MM.1S (cell line): ENCODE data around the gene LDLRAD3.

Experiments used
- DNase-seq: peaks from one replicate; pipeline ENCODE4 v3.0.0-alpha.2; 2015
- H2AFZ ChIP-seq: fragments of 300-600 bp; sonication (generic); 2 replicates; pipeline ENCODE4 v1.6.0; 2016; ENCODE audit warnings: antibody characterized with exemption, low read length
- H3F3A ChIP-seq: fragments of 300-600 bp; sonication (generic); 2 replicates; pipeline ENCODE4 v1.6.1; 2016; ENCODE audit warnings: mild to moderate bottlenecking, antibody characterized with exemption, low read length, moderate library complexity, mixed read lengths; ENCODE audit not compliant: insufficient read depth
- H3K27ac ChIP-seq: fragments of 300-600 bp; sonication (generic); 2 replicates; pipeline ENCODE4 v1.5.1; 2016; ENCODE audit warnings: mild to moderate bottlenecking, low read length
- H3K27me3 ChIP-seq: fragments of 300-600 bp; sonication (generic); replicated peaks from 2 replicates; pipeline ENCODE4 v1.6.0; 2016; ENCODE audit warnings: low read length; ENCODE audit not compliant: insufficient read depth
- H3K36me3 ChIP-seq: fragments of 300-600 bp; sonication (generic); replicated peaks from 2 replicates; pipeline ENCODE4 v1.6.1; 2016; ENCODE audit warnings: mild to moderate bottlenecking, low read length, mixed read lengths; ENCODE audit not compliant: insufficient read depth
- H3K4me1 ChIP-seq: fragments of 300-600 bp; sonication (generic); 2 replicates; pipeline ENCODE4 v1.6.1; 2016; ENCODE audit warnings: low read length, mixed read lengths
- H3K4me2 ChIP-seq: fragments of 300-600 bp; sonication (generic); 2 replicates; pipeline ENCODE4 v1.6.0; 2016; ENCODE audit warnings: low read depth, low read length
- H3K4me3 ChIP-seq: fragments of 300-600 bp; sonication (generic); 2 replicates; pipeline ENCODE4 v1.5.1; 2016; ENCODE audit warnings: low read length, mixed read lengths
- H3K79me2 ChIP-seq: fragments of 300-600 bp; sonication (generic); 2 replicates; pipeline ENCODE4 v1.6.1; 2016; ENCODE audit warnings: mixed run types, low read length, mixed read lengths
- H3K9ac ChIP-seq: fragments of 300-600 bp; sonication (generic); 2 replicates; pipeline ENCODE4 v1.6.1; 2016; ENCODE audit warnings: low read length, mixed read lengths
- H3K9me2 ChIP-seq: fragments of 300-600 bp; sonication (generic); replicated peaks from 2 replicates; pipeline ENCODE4 v1.6.1; 2016; ENCODE audit warnings: mild to moderate bottlenecking, low read length, mixed read lengths; ENCODE audit not compliant: insufficient read depth
- H3K9me3 ChIP-seq: fragments of 300-600 bp; sonication (generic); replicated peaks from 2 replicates; pipeline ENCODE4 v1.6.1; 2016; ENCODE audit warnings: mild to moderate bottlenecking, low read length, mixed read lengths; ENCODE audit not compliant: insufficient read depth
- H4K20me1 ChIP-seq: fragments of 300-600 bp; sonication (generic); 2 replicates; pipeline ENCODE4 v1.6.1; 2016; ENCODE audit warnings: mild to moderate bottlenecking, low read length, moderate library complexity, mixed read lengths; ENCODE audit not compliant: insufficient read depth
- CTCF ChIP-seq: fragments of 300-600 bp; sonication (generic); IDR thresholded peaks from 2 replicates; pipeline ENCODE4 v1.5.1; 2016; ENCODE audit warnings: antibody characterized with exemption, low read length, mixed read lengths
- EZH2 ChIP-seq: fragments of 300-600 bp; sonication (generic); optimal IDR thresholded peaks from 2 replicates; pipeline ENCODE3; 2017; ENCODE audit warnings: low read depth, mild to moderate bottlenecking, antibody characterized with exemption, low read length, mixed read lengths
- EZH2phosphoT487 ChIP-seq: fragments of 300-600 bp; sonication (generic); IDR thresholded peaks from 2 replicates; pipeline ENCODE4 v1.6.1; 2018; ENCODE audit warnings: antibody characterized with exemption, low read length

The LDLRAD3 gene

GRCh38 chr11:36234825-36235224, 291.0 kb downstream of the LDLRAD3 start:
- Histone ChIP-seq H3K36me3 (no peaks in the 10 kb centered on the region), H3K9me2 (no peaks in the 10 kb centered on the region), H3K9ac (no peak overlapping the region), H4K20me1 (no peaks in the 10 kb centered on the region), H3K4me2 (no peak overlapping the region), H3K4me3 (no peak overlapping the region), H2AFZ (no peak overlapping the region), H3K27me3 (no peaks in the 10 kb centered on the region), H3K27ac (no peak overlapping the region), H3K9me3 (no peaks in the 10 kb centered on the region; the same call in 1 of the 2 replicates), H3F3A (no peaks in the 10 kb centered on the region), H3K79me2 (no peaks in the 10 kb centered on the region), H3K4me1 (no peaks in the 10 kb centered on the region)
- TF ChIP-seq EZH2phosphoT487, result no peak
- TF ChIP-seq EZH2, result no peak
- TF ChIP-seq CTCF, result no peak
- no peak for DNase-seq

- Histone ChIP-seq H3K27ac (no peak overlapping the region), H3K4me1 (no peaks in the 10 kb centered on the region), H4K20me1 (no peaks in the 10 kb centered on the region), H3K36me3 (no peaks in the 10 kb centered on the region), H2AFZ (no peak overlapping the region), H3K4me2 (no peak overlapping the region), H3K9ac (no peak overlapping the region), H3K9me2 (no peaks in the 10 kb centered on the region), H3K9me3 (no peaks in the 10 kb centered on the region; the same call in 1 of the 2 replicates), H3K27me3 (no peaks in the 10 kb centered on the region), H3K79me2 (no peaks in the 10 kb centered on the region), H3K4me3 (no peak overlapping the region), H3F3A (no peaks in the 10 kb centered on the region)
- TF ChIP-seq EZH2 (no peak), CTCF (no peak), EZH2phosphoT487 (no peak)
- DNase-seq, result no peak
These were observed 291.9 kb downstream of the LDLRAD3 start for GRCh38 chr11:36235750-36236149.

- Histone ChIP-seq H3K9me3 (no peaks in the 10 kb centered on the region), H3K27ac (no peak overlapping the region), H3K9me2 (no peaks in the 10 kb centered on the region), H3K79me2 (no peaks in the 10 kb centered on the region), H3K4me1 (no peaks in the 10 kb centered on the region), H4K20me1 (no peaks in the 10 kb centered on the region), H3K27me3 (no peaks in the 10 kb centered on the region), H3K36me3 (no peaks in the 10 kb centered on the region), H3K4me3 (no peak overlapping the region), H3K9ac (no peak overlapping the region), H2AFZ (no peak overlapping the region), H3F3A (no peaks in the 10 kb centered on the region), H3K4me2 (no peak overlapping the region)
- DNase-seq, result no peak
- TF ChIP-seq EZH2, result no peak
- TF ChIP-seq EZH2phosphoT487, result no peak
- no peak for TF ChIP-seq CTCF
These were observed 293.5 kb downstream of the LDLRAD3 start for GRCh38 chr11:36237391-36237790.
